ENCODE results near the gene CACNG4.

Gene CACNG4

DNA sequence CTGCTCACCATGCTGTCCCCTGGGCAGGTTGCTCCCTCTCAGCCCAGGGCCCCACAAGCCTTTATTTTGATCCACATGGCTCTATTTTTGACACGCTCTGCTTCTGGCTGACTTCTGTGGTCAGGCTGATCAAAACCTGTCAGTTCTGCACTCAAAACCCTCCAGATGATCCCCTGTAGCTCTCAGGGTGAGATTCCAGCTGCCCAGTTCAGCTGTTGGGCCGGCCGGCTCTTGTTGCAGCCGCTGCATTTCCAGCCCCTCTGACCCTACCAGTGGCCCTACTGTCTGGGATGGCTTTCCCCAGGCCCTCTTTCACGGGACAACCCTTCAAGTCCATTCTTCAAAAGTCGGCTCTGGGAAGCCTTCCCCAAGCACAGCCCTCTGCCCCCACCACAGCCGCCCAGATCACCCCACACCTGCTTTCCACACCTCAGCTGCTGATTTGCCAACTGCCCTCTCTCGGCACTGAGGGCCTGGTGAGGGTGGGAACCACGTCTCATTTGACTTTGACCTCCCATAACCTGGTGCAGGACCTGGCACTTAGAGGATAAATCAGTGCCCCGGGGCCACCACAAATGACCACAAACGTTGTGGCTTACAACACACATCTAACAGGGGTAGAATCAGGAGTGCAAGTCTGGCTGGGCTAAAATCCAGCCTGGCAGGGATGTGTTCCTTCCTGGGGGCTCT is 16.3 kb upstream of the CACNG4 start:
- no peak for TF ChIP-seq JUND (IDR thresholded peaks at IDR 0.05; ENCODE audit: low read depth)
- in situ Hi-C loops (cut with HindIII; ENCODE audit: low pct_unique_long_range_greater_than_20kb, low sequenced_read_pairs): no loop called here
- no peak for DNase-seq (ENCODE audit: low read depth in 1 of 2, low spot score in 1 of 2)

DNA sequence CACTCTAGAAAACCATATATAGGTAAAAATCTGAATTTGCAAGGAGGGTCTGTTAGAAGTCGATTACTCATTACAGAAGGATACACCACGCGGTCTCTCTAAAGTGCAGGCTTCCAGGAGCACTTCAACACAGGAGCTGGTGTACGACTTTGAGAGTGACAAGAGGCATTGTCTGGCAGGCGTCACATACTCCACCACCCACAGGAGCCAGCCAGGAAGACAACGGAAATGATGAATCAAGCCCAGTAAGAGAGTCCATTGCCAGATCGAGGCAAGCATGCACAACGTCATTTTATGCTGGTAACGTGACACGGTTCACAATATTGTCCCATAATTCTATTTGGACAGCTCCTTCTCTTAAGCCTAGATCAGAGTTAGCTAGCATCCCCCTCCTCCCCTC is 15.0 kb upstream of the CACNG4 start:
- DNase-seq (ENCODE audit: low read depth in 1 of 2, low spot score in 1 of 2): no peak
- no peak for TF ChIP-seq JUND (IDR thresholded peaks at IDR 0.05; ENCODE audit: low read depth)
- in situ Hi-C loops (cut with HindIII; ENCODE audit: low pct_unique_long_range_greater_than_20kb, low sequenced_read_pairs): no loop called here

DNA sequence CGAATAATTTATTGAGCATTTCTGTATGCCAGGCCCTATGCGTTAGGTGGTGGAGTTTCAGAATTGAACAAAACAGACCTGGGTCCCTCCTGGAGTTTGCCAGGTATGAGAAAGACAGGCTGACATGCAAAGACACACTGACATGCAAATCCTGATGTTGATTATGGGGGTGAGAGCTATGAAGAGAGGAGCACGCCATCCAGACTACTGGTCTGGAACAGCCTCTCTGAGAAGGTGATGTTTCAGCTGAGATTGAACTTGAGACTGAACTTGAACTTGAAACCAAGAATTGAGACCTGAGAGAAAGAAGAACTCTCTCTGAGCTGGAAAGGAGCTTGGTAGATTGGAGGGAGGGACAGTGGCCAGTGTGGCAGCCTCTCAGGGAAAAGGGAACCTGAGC is 14.2 kb upstream of the CACNG4 start:
- DNase-seq (ENCODE audit: low read depth in 1 of 2, low spot score in 1 of 2): no peak
- TF ChIP-seq JUND (IDR thresholded peaks at IDR 0.05; ENCODE audit: low read depth): no peak
- in situ Hi-C loops (cut with HindIII; ENCODE audit: low pct_unique_long_range_greater_than_20kb, low sequenced_read_pairs): no loop called here

DNA sequence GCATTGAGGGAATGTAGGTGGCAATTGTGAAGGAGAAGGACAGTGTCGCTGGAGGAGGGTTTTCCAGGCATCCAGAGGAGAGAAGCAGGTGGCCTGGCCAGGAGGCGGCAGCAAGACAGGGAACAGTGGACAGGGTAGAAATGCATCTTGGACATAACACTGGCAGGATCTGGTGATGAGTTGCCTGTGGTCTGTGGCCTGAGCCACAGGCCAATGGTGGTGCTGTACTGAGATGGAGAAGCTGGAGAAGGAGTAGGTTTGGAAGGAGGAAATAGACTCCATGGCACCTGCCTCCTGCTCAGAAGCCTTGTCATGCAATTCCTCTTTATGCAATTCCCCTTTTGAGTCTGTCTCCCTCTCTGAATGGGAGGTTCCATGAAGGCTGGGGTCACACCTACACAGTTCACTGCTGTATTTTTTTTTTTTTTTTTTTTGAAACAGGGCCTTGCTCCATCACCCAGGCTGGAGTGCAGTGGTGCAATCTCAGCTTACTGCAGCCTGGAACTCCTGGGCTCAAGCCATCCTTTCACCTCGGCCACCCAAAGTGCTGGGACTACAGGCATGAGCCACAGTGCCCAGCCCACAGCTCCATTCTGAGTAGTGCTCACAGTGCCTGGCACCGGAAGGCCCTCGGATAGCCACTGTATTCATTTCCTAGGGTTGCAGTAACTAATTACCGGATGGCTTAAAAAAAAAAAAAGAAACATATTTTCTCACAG is 13.5 kb upstream of the CACNG4 start:
- TF ChIP-seq JUND (IDR thresholded peaks at IDR 0.05; ENCODE audit: low read depth): no peak
- no peak for DNase-seq (ENCODE audit: low read depth in 1 of 2, low spot score in 1 of 2)
- in situ Hi-C loops (cut with HindIII; ENCODE audit: low pct_unique_long_range_greater_than_20kb, low sequenced_read_pairs): no loop called here

DNA sequence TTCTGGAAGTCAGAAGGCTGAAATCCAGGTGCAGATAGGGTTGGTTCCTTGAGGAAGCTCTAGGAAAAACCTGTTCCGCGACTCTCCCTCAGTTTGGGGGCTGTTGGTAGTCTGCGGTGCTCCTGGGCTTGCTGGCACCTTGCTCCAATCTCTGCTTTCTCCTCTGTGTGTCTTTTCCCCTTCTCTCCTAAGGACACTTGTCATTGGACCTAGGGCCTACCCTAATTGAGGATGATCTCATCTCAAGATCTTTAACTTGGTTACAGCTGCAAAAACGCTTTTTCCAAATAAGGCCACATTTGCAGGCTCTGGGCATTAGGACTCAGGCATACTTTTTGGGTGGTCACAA is 12.9 kb upstream of the CACNG4 start:
- TF ChIP-seq JUND (IDR thresholded peaks at IDR 0.05; ENCODE audit: low read depth): no peak
- peak in 1 of 2 experiments; percentile 87 for DNase-seq (ENCODE audit: low read depth in 1 of 2, low spot score in 1 of 2)
- in situ Hi-C loops (cut with HindIII; ENCODE audit: low pct_unique_long_range_greater_than_20kb, low sequenced_read_pairs): no loop called here

DNA sequence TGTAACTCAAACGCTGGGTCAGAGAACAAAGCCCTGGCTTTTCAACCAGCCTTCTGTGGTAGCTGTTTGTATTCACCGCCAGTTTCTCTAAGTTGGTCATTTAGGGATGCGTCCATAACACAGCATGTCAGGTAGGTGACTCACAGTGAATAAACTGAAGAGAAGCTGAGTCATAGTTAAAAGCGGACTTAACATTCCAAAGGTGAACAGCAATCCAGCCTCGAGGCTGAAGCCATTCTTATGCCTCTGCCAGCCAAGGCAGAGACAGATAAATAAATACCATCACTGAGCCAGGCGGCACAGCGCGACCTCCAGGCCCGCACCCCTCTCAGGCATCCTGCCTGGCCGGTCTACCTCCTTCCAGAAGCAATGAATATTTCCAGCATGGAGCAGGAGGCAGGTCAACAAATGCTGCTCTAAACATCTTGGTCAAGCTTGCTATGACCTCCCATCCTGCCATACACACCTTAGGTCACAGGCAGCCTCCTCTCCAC is 12.4 kb upstream of the CACNG4 start:
- in situ Hi-C loops (cut with HindIII; ENCODE audit: low pct_unique_long_range_greater_than_20kb, low sequenced_read_pairs): no loop called here
- TF ChIP-seq JUND (IDR thresholded peaks at IDR 0.05; ENCODE audit: low read depth): peak; percentile 97
- peak; percentile 71 to 100 for DNase-seq (ENCODE audit: low read depth in 1 of 2, low spot score in 1 of 2)

DNA sequence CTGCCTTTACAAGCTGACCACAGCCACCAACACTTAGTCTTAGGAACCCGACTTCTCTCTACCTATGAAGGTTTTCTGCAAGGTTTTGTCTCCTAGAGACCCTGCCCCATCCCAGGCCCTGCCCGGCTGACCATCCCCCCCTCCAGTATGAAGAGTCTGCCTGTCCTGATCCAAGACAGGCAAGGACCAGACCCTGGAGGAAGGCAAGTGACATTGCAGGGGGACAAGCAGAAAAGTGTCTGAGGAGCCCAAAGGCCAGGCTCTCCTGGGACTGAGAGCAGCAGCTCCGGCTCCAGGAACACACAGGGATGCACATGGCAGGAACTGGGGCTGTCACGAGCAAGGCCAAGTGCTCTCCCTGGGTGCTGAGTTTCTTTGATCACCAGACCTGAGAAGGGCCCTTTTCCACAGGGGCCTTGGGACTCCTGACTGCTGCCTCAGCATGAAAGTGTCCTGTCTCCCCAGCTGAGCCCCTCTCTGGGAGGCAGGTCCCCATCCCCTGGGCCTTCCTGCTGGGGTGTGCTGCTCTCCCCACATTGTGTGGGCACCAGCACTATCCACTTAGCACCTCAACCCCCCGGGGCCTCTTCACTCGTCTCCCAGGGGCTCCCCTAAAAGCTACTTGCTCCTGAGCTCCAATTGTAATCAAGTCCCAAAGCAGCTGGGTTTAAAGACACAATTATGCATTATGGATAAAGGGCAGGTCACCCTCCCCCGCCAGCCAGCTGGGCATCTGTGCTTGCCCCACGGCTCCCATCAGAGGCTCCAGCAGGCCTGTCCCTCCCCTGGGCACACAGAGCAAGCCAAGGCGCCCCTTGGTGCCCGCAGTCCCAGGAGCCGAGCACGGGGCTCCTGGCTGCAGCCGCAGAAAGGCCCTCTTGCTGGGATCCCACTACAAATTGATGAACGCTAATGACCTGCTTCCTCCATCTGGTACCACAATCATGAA is 11.6 kb upstream of the CACNG4 start:
- in situ Hi-C loops (cut with HindIII; ENCODE audit: low pct_unique_long_range_greater_than_20kb, low sequenced_read_pairs): no loop called here
- DNase-seq (ENCODE audit: low read depth in 1 of 2, low spot score in 1 of 2): peak in 1 of 2 experiments; percentile 59
- TF ChIP-seq JUND (IDR thresholded peaks at IDR 0.05; ENCODE audit: low read depth): no peak

DNA sequence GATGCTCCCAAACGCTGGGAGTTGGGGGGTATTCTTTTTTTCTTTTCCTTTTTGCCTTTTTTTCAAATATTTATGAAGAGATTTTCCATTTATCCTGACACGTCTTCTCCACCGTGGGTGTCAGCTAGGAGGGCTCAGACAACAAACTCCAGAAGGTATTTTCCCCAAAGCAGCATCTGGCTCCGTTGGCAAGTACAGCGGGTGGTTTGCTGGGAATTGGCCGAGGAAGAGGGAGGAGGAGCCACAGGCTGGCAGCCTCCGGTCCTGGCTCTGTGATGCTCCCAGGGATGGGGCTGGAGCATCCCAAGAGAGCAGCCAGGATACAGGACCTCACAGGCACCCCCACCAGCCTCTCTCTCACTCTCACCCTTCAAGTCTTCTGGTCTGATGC is 10.9 kb upstream of the CACNG4 start:
- in situ Hi-C loops (cut with HindIII; ENCODE audit: low pct_unique_long_range_greater_than_20kb, low sequenced_read_pairs): no loop called here
- no peak for TF ChIP-seq JUND (IDR thresholded peaks at IDR 0.05; ENCODE audit: low read depth)
- peak in 1 of 2 experiments; percentile 54 for DNase-seq (ENCODE audit: low read depth in 1 of 2, low spot score in 1 of 2)

DNA sequence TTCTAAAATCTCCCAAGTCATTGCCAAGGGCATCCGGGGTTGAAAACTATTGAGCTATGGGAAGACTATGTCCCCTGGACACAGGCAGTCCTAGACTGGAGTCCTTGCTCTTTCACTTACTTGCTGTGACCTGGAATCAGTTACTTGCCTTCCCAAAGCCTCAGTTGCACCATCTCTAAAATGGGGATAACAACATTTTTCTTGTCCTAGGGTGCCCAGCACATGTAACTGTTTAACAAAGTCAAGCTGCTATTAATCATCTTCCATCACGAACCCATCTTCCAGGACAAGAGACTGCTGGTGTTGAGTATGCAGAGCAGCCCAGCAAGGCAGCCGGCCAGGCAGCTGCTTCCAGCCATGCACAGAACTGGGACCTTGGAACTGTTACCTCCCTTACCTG is 9.9 kb upstream of the CACNG4 start:
- no peak for TF ChIP-seq JUND (IDR thresholded peaks at IDR 0.05; ENCODE audit: low read depth)
- in situ Hi-C loops (cut with HindIII; ENCODE audit: low pct_unique_long_range_greater_than_20kb, low sequenced_read_pairs): no loop called here
- DNase-seq (ENCODE audit: low read depth in 1 of 2, low spot score in 1 of 2): no peak

DNA sequence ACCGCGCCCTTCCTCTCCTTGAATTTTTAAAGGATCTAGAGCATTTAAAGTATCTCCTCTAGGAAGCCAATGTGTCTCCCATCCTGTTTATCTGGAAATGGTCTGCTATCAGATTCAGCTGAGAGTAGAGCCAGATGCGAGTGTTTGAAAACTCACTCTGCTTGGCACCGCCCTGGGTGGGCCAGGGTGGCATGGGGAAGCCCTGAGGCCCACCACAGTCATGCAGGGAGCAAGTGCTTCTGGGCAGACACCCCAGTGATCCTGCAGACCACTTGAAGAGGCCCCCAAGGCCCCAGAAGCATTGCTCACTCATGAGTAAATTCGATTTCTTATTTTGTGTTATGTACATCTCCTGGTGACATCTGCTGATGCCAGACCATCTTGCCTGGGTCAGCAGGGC is 8.7 kb upstream of the CACNG4 start:
- no peak for TF ChIP-seq JUND (IDR thresholded peaks at IDR 0.05; ENCODE audit: low read depth)
- DNase-seq (ENCODE audit: low read depth in 1 of 2, low spot score in 1 of 2): no peak
- in situ Hi-C loops (cut with HindIII; ENCODE audit: low pct_unique_long_range_greater_than_20kb, low sequenced_read_pairs): no loop called here

DNA sequence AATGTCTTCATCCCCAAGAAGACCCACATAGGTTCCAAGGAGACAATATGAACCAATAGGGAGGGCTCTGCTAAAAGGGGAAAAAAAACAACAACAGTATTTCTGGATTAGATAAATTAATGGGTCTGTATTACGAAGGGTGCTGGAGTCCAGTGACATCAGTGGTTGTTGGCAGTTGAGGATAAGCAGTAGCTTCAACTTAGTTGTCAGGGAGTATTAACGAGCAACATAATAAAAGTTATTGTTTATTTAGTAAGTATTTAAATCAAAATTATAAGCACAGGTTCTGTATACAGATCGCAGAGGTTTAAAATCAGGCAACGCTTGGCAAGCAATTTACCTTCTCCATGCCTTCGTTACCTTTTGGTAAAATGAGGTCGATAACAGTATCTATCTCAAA is 7.6 kb upstream of the CACNG4 start:
- TF ChIP-seq JUND (IDR thresholded peaks at IDR 0.05; ENCODE audit: low read depth): no peak
- in situ Hi-C loops (cut with HindIII; ENCODE audit: low pct_unique_long_range_greater_than_20kb, low sequenced_read_pairs): no loop called here
- no peak for DNase-seq (ENCODE audit: low read depth in 1 of 2, low spot score in 1 of 2)

DNA sequence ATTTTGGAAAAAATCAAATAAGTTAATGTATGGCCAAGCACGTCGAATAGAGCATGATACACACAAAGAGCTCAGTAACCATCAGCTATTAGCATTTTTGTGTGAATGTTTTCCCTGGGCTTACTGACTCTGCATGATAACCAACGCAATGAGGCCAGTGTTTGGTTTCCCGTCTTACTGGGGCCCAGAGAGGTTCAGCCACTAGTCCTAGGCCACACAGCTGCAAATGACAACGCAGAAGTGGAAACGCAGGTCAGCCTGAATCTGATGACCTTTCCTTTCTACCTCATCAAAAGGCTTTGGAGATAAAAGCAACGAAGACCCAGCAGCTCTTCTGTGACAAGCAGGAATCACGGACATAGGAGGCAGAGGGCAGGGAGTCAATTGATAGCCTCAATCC is 7.2 kb upstream of the CACNG4 start:
- in situ Hi-C loops (cut with HindIII; ENCODE audit: low pct_unique_long_range_greater_than_20kb, low sequenced_read_pairs): no loop called here
- no peak for TF ChIP-seq JUND (IDR thresholded peaks at IDR 0.05; ENCODE audit: low read depth)
- DNase-seq (ENCODE audit: low read depth in 1 of 2, low spot score in 1 of 2): no peak

Data from T47D (cell line).